HG03342 (cell line): ENCODE data around the gene GRIA4.
"Not testable (repeated sequence)": the region's sequence is repeated elsewhere in the genome, so short reads cannot be mapped to it uniquely, and the experiment has no call there.

ENCODE experiments used
- ATAC-seq: cut with Tn5 transposase; IDR thresholded peaks from one replicate; pipeline ENCODE4 v1.9.1; 2021; ENCODE audit warnings: mild to moderate bottlenecking, moderate library complexity; ENCODE audit not compliant: unreplicated experiment

Gene GRIA4

DNA sequence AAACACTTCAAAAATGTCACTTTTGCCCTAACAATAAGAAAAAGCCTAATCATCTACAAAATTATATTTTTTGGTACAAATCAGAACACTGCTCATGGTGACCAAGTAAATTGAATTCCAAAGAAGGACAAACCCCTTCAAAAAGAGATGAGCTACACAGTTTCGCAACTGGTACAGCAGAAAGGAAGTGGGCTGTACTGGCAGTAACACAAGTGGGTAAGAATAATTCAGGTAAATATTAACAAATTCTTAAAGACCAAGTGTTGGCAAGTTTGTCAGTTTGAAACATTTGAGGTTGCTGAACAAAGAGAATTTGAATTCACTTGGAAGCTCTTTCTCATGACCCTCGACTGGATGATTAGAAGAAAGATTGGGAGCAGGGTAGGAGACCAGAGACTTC is 376.7 kb downstream of the GRIA4 start:
- ATAC-seq = peak; percentile 47

DNA sequence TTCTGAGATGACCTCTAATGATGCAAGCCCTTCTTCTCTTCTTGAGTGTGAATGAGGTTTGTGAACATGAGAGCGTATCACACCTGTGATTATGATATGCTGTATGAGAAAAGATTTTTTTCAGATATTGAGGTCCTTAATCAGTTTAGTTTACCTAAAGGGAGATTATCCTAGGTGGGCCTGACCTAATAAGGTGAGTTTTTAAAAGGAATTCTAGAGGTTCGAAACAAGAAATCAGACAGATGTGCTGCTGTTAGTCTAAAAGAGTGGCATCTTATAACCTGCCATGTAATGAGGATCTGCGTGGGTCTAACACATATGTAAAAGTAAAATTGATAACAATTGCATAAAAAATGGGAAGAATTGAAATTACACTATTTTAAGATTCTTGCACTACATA is 378.3 kb downstream of the GRIA4 start:
- no peak for ATAC-seq

DNA sequence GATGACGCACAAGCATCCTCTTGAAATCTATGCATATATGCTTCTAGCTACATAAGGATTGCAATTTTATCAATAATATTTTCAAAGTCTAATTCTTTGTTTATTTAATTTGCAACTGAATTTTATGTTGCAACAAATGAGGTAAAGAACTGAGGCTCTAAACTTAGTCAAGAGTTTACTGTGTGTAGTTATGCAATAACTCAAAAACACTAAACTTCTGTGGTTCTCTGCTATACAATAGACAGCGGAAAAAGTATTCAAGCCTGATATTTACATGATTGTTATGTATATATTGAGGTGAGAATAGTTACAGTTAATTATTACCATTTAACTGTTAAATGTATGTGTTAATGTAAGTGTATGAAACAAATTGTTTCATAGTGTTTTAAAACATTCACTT is 379.3 kb downstream of the GRIA4 start:
- no peak for ATAC-seq

DNA sequence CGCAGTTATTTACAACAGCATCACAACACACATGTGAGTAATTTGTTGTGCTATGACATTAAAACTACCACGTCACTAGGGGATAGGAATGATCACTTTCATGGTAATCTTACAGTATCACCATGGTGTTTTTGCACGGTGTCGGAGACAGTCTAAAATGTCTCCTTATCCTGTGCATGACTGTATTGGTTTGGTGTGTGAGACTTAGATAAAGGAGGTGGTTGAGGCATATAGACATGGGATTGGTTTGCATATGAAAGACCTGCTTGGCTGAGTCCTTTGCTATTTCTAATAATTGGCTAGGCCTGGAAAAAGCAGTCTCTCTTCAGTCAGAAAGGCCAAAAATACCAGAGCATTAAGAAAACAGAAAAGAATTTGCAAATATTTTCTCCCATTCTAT is 382.0 kb downstream of the GRIA4 start:
- ATAC-seq = no peak

DNA sequence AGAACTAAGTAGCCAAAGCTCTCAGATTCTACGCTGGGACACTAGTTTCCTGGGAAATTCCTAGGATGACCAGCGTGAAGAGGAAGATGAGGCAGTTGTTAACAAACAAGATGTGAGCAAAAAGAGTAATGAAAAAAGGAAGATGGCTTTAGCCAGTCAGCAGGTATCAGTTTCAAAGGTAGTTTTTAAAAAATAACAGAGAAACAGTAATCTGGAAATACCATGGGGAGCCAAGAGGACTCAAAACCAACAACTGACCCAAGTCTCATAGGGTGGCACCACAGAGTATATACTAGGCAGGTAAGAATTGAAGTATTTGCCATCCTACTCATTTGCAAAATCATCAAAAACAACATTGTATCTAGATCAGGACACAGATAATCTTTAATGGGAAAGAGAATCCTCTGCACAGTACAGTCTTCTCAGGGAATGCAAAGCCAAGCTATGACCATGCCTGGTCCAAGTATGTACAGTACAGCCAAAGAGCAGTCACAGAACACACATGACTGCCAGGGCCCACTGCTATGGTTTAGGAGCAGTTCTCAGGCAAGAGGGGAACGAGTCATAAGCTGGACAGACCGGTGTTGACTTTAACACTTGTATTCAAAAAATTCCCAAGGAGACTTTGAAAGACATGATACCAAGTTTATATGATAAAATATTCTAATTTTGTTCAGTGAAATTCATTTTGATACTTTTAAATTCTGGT is 391.6 kb downstream of the GRIA4 start:
- ATAC-seq = no peak

DNA sequence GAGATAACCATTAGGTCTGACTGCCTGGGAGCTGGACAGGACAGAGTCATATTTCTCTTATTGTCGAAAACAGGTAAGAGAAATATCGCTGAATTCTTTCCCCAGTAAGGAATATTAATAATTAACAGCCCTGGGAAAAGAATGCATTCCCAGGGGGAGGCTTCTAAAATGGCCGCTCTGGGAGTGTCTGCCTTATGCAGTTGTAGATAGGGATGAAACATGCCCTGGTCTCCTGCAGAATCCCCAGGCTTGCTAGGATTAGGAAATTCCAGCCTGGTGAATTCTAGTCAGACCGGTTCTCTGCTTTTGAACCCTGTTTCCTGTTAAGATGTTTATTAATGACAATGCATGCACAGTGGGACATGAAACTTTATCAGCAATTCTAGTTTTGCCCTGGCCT is 393.2 kb downstream of the GRIA4 start:
- ATAC-seq = not testable (repeated sequence)

DNA sequence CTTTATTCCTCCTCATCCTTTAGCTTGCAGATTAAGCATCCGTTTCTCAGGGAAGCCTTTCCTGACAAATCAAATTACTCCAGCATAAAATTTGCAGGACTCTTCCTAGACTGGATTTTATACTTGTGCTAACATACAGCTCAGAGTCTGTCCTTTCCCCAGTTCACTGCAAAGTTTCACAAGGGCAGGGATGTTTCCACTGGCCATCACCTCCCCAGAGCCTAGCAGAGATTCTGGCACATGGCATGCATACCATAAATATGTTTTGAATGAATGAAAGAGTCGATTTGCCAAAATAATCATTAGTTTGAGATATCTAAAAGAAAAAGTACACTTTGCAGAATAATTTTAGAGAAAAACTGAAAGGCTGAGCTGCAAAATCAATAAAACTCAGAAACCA is 401.6 kb downstream of the GRIA4 start:
- no peak for ATAC-seq

DNA sequence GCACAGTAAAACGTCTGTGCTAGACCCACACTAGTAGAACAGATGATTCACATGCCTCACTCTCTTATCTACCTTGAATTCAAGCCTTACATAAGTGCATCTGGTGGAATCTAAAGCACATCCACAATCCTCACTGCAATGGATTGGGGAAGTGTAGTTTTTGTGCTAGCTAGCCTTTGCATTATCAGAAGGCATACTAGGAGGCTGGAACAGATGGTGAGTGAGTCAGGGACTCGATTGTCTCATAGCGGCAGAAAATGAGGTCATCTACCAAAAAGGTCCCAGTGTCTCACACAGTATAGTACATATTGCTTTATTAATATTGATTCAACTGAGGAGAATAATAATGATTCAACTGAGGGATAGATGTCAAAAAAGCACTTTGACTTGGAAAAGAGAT is 402.9 kb downstream of the GRIA4 start:
- ATAC-seq = no peak

DNA sequence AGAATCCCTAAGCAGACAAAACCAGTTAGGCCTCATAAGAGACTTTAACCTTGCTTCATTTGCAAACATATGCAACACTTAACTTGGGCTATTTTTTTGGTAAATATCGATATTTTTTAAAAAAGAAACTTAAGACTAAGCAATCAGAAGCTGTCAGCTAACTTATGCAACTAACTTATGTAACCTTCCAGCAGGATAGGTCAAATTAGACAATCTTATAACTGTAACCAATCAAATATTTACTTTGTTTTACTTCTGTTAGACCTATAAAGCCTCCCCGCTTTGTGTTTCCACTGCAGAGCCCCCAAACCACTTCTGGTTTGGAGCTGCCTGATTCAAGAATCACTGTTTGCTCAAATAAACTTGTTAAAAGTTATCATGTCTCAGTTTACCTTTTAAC is 404.2 kb downstream of the GRIA4 start:
- no peak for ATAC-seq

DNA sequence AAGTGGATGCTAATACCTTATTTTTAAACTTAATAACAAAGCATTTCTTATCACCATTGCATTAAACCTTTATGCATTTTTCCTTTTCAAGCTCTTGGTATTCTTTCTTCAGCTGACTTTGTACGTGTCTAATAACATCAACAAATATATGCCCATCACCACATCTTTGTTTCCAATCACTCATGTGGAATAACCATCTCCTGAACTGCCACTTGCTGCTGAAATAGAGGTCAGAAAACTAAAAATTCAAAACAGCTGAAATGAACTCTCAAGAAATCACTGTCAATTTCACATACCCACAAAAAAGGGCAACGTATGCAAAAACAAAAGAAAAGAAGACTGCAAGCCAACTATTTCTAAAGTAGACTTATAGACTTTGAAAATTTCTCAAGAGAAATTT is 404.7 kb downstream of the GRIA4 start:
- no peak for ATAC-seq

DNA sequence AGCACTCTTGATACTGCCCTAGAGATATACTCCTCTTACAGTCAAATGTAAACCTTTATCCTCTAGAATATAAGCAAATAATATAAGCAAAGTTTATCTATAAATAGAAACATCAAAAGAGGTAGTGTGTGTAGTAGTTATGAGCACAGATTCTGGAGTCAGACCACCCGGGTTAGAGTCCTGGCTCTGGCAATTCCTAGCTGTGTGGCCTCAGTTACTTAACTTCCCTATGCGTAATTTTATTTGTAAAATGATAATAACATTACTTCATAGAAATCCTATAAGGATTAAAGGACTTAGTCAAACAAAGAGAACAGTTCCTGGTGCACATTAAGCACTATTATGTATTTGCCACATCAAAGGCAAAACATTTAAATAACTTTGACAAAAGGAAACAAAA is 405.2 kb downstream of the GRIA4 start:
- ATAC-seq = no peak

DNA sequence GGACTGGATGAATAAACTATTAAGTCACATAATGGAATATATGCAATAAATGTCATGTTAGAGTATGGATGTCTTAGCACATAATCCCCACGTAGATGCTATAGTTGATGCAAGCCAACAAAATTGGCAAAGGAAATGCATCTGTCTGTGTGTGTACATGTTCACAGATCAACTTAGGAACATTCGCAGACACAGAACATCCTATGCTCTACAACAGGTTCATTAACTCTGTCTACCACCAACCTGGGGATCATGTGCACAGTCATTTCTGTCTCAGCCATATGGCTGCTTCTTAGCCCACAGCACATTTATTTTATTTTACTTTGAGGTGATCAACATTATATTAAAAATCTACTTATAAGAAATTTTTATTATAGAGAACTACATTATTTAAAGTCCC is 407.2 kb downstream of the GRIA4 start:
- ATAC-seq = no peak

DNA sequence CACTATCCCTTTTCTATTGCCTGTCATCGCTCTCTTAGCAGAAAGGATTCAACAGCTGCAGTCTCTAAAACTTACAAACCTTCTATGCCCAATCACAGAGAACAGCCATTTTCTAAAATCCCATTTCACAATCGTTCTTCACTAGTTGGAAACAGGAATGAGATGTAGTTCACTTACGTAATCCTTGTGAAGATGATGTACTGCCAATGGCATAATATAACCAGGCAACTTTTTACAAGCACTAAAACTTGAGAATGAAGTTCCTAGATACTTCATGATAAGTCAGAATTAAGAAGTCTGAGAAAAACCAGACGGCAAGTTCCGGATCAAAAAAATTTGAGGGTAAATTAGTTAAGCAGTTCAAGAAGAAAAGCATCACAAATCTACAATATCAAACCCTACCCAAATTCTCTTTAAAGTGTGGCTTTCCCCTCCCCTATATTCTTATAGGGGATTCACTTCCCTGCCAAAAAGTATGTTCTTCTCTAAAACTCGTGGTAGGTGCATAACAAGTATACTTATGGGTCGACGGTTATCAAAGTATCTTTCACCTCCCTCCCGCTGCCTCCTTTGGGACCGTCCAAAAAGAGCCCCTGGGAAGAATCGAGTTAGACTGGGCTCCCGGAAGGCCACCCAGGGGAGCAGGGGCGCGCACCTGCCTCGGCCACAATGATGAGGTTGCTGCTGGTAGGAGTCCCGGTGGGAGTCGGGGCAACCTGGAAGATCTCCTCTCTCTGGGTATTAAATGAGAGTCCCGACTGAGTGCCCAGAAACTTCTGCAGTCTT is 411.5 kb downstream of the GRIA4 start:
- ATAC-seq = peak; percentile 6

DNA sequence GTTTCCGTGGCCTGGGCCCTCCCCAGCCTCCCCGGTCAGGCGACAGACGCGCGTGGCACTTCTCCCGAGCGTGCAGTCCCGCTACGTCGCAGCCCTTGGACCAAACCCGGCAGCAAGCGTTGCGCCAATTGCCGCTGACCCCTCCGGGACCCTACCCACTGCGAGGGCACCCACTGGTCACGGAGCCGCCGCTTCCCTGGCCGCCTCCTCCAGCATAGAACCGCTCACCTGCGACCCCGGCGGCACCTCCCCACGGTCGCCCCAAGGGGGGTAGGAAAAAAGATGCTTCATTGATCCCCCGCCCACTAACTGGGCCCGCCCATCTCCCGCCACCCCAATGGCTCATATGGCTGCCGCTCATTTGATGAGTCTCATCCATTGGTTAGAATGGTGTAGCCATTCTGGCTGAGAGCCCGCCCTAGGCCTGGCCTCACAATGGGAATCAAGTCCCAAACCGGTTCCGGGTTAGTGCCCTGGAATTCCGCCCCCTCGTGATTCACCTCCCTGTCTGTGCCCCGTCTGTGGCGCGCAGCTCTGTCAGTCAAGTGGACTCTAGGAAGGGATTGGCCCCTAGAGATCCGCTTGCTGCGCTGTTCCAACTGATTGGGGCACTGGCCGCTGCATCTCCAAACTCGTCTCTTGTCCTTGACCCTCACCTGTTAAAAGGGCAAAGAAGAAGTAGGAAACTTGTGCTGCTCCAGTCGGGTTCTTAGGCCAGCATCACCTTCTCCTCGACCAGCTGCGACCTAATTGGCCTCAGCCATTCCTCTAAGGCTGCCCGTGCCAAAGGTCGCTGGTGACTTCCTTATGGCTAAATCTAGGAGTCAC is 412.3 kb downstream of the GRIA4 start, which contains the start of gene MSANTD4:
Gene MSANTD4, minus strand, starts transcription at position 274 of the 828 bp plus-strand sequence. CDS start 11,323 bp downstream, outside the sequence.
- ATAC-seq = peak; percentile 97

DNA sequence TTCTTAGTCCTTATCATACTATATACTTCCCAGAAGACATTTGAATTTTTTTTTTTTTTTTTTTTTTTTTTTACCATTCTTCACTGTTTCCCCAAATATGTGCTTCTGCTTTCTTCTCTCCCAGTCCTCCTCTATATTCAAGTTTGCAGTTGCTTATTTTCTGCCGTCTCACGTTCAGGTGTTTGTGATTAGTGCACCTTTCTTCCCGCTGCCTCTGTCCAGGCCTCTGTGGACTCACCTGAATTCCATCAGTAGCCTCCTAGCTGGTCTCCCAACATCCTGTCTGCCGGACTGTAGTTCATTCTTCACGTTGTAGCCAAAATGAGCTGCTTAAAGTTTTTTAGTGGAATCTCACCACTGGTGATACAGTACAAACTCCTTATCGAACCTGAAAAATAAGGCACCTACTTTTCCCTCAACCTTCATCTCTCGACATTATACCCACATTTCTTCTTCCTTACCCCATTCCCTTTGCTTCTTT is 413.0 kb downstream of the GRIA4 start:
- no peak for ATAC-seq

DNA sequence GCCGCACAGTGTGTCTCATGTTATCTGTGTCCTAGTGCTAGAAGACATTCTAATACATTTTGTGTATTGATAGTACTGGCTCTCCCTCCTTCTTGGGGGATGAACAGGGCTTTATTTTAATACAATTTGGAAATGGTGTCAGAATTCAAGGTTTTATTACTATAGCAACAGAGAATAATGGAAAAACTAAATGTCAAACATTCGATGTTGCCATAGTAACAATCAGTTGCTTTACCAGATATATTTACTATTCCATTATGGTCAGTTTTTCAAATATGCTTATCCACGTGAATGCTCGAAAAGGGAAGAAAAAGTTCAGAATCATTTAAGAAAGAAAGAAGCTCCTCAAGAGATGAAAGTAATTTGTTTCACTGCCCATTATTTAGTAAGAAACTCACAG is 420.7 kb downstream of the GRIA4 start:
- ATAC-seq = no peak

DNA sequence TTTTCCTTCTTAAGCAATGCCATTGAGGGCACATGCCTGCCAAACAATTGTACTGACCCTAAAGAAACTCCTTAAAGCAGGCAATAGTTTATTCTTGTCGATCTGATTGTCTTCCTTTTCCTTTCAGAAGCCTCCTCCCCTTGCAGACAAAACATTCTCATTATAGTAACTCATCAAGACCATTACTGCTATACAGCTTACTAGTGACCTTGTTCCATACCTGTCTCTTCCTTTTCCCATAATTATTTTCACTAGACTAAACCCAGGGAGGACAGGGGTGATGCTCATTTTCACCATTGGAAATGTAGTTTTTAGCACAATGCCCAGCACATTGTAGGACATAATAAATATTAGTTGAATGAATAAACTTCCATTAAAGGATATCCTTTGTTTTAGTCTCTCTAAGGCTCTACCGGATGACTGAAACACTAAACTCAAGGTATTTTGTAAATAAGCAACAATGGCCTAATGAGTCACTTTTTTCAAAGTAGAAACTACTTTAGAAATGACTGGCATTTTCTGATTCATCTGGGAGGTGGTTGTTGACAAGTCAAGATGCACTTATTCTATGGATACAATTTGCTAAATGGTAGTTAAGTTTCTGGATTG is 421.4 kb downstream of the GRIA4 start:
- ATAC-seq = peak; percentile 64
